CD8-positive, alpha-beta memory T cell (primary cell): ENCODE results near the gene C16orf82. TPM values are rescaled to one million over a fixed set of nuclear protein-coding genes. Genes with fewer than 3 reads are reported as not detected.

ENCODE experiments used
- CTCF ChIA-PET: fragments of 350-600 bp; sonication (Branson Sonifier 250); formaldehyde crosslinking; loops from one replicate; lab custom pipeline; 2021; ENCODE audit warnings: antibody characterized with exemption; lab: Charles Lee
- POLR2A ChIA-PET: fragments of 350-600 bp; sonication (Branson Sonifier 250); formaldehyde crosslinking; loops from one replicate; lab custom pipeline; 2021; ENCODE audit warnings: antibody characterized with exemption; lab: Charles Lee
- DNase-seq, 5 donors: peaks; one replicate each; pipeline versions ENCODE4 v3.0.0 to v3.0.0-alpha.2; 2020 to 2022; ENCODE audit warnings: mixed read lengths in 1 of 5
- H3K27ac ChIP-seq: one replicate; pipeline ENCODE4 v1.7.0; 2013; ENCODE audit warnings: low read depth, mild to moderate bottlenecking, low read length, moderate library complexity
- H3K27me3 ChIP-seq: 2 replicates; pipeline ENCODE4 v1.7.0; 2013; ENCODE audit warnings: low read length, mild to moderate bottlenecking; ENCODE audit not compliant: insufficient read depth, poor library complexity, severe bottlenecking
- H3K36me3 ChIP-seq: 2 replicates; pipeline ENCODE4 v1.7.0; 2013; ENCODE audit warnings: mild to moderate bottlenecking, low read length, moderate library complexity; ENCODE audit not compliant: insufficient read depth
- H3K4me1 ChIP-seq: 2 replicates; pipeline ENCODE4 v1.7.0; 2013; ENCODE audit warnings: mild to moderate bottlenecking, low read length, moderate library complexity; ENCODE audit not compliant: insufficient read depth
- H3K4me3 ChIP-seq: 2 replicates; pipeline ENCODE4 v1.7.0; 2013; ENCODE audit warnings: mild to moderate bottlenecking, low read length
- H3K9me3 ChIP-seq: 2 replicates; pipeline ENCODE4 v1.7.0; 2013; ENCODE audit warnings: mild to moderate bottlenecking, low read length
- H3K27ac Mint-ChIP-seq, 8 donors: one replicate each; pipeline ENCODE4 v1.8.0; 2020 to 2021; ENCODE audit warnings: mixed read lengths in 8 of 8, mild to moderate bottlenecking in 6 of 8, inconsistent platforms in 3 of 8, moderate library complexity in 3 of 8
- H3K27me3 Mint-ChIP-seq, 2 donors: one replicate each; pipeline ENCODE4 v1.8.0; 2020 to 2021; ENCODE audit warnings: mixed read lengths in 2 of 2, mild to moderate bottlenecking in 1 of 2, moderate library complexity in 1 of 2
- H3K36me3 Mint-ChIP-seq, 3 donors: one replicate each; pipeline ENCODE4 v1.8.0; 2020 to 2021; ENCODE audit warnings: mixed read lengths in 3 of 3, inconsistent platforms in 1 of 3, mild to moderate bottlenecking in 1 of 3
- H3K4me1 Mint-ChIP-seq, 3 donors: one replicate each; pipeline ENCODE4 v1.8.0; 2020 to 2021; ENCODE audit warnings: mixed read lengths in 3 of 3, inconsistent platforms in 1 of 3, mild to moderate bottlenecking in 1 of 3
- H3K4me3 Mint-ChIP-seq, 7 donors: one replicate each; pipeline ENCODE4 v1.8.0; 2020 to 2021; ENCODE audit warnings: mixed read lengths in 7 of 7, mild to moderate bottlenecking in 6 of 7, moderate library complexity in 4 of 7, inconsistent platforms in 2 of 7
- H3K9me3 Mint-ChIP-seq, 5 donors: one replicate each; pipeline ENCODE4 v1.8.0; 2020 to 2022; ENCODE audit warnings: mixed read lengths in 5 of 5, mild to moderate bottlenecking in 3 of 5, moderate library complexity in 2 of 5, inconsistent platforms in 1 of 5
- polyA plus RNA-seq: library from polyadenylated mRNA; unstranded; fragments of 300-500 nt; fragmentation: Illumina TruSeq; gene quantifications from one replicate; pipeline ENCODE4 v1.2.3, GENCODE V29; 2021
- total RNA-seq, 2 experiments: library from RNA; stranded (reverse); gene quantifications; one replicate each; pipeline ENCODE4 v1.2.3, GENCODE V29; 2021

Gene C16orf82
- total and polyA plus RNA-seq, 3 experiments from 2014 or later: not detected

GRCh38 chr16:27097800-27098230, 31.1 kb downstream of the C16orf82 start:
- no peaks in the 10 kb centered on the region for H3K36me3 Mint-ChIP-seq
- ChIA-PET CTCF (no interaction called here), POLR2A (no interaction called here)

GRCh38 chr16:27098366-27099049, 31.8 kb downstream of the C16orf82 start:
- no peaks in the 10 kb centered on the region for H3K36me3 Mint-ChIP-seq

More at GRCh38 chr16:27097800-27098230, 31.1 kb downstream of the C16orf82 start:
- Mint-ChIP-seq H3K27me3 (peaks cover 11 to 59% of the 10 kb centered on the region in 2 donors), H3K4me3 (no peak overlapping the region), H3K4me1 (no peaks in the 10 kb centered on the region), H3K27ac (no peak overlapping the region), H3K9me3 (peaks cover 0 to 6% (median 3%) of the 10 kb centered on the region in 5 donors)
- no peak for DNase-seq
- Histone ChIP-seq H3K9me3 (no peaks in the 10 kb centered on the region), H3K27ac (no peak overlapping the region), H3K27me3 (no peaks in the 10 kb centered on the region), H3K4me1 (no peaks in the 10 kb centered on the region), H3K4me3 (no peak overlapping the region), H3K36me3 (no peaks in the 10 kb centered on the region)

DNA sequence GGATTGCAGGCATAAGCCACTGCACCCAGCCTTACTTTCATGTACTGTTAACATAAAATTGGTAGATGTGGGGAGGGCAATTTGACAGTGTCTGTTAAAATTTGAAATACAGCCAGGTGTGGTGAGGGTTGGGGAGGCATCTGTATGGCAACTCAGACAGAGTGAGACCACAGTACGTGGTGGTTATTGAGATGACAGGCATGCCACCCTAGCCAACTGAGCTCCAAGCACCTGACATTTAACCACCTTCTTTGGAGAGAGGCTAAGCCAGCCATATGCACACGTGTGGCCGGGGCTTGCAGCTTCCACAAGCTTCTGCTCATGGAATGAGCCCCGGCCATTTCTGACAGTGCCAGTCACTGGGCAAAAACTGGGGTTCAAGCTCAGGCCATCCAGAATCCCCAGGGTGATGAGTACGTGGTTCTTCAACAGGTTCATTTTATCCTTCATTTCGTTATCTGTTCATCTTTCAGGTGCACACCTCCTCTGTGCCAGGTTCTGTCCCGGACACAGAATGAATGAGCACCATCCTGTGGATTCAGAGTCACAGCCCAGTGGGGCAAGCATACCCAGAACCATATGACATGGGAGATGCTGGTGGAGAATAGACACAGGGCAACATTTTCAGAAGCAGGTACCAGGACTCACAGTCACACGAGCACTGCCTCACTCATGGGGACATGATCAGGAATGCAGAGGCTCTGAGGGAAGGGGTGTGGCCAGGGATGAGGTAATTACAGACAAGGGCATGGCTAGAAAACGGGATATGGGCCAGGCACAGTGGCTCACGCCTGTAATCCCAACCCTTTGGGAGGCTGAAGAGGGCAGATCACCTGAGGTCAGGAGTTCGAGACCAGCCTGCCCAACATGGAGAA, 36.2 kb downstream of the C16orf82 start:
- no peaks in the 10 kb centered on the region for H3K4me1 Mint-ChIP-seq

More at GRCh38 chr16:27098366-27099049, 31.8 kb downstream of the C16orf82 start:
- no peak overlapping the region for H3K27ac ChIP-seq
- CTCF ChIA-PET: no interaction called here
- H3K27me3 Mint-ChIP-seq: peaks cover 11 to 58% of the 10 kb centered on the region in 2 donors
- POLR2A ChIA-PET: no interaction called here
- no peaks in the 10 kb centered on the region for H3K4me1 Mint-ChIP-seq
- H3K27me3 ChIP-seq: no peaks in the 10 kb centered on the region
- H3K4me3 Mint-ChIP-seq: no peak overlapping the region
- H3K4me3 ChIP-seq: no peak overlapping the region
- H3K9me3 ChIP-seq: no peaks in the 10 kb centered on the region
- H3K9me3 Mint-ChIP-seq: peaks cover 0 to 6% (median 3%) of the 10 kb centered on the region in 5 donors
- no peaks in the 10 kb centered on the region for H3K4me1 ChIP-seq
- no peaks in the 10 kb centered on the region for H3K36me3 ChIP-seq
- DNase-seq: no peak
- H3K27ac Mint-ChIP-seq: no peak overlapping the region

GRCh38 chr16:27103954-27104353, 37.2 kb downstream of the C16orf82 start:
- Mint-ChIP-seq H3K27me3 (peaks cover 3 to 31% of the 10 kb centered on the region in 2 donors), H3K9me3 (peaks cover 0 to 6% (median 0%) of the 10 kb centered on the region in 5 donors), H3K4me3 (no peak overlapping the region), H3K36me3 (no peaks in the 10 kb centered on the region), H3K27ac (peak overlapping the region in 1 of 8 donors; percentile 70), H3K4me1 (peaks cover 0 to 2% (median 0%) of the 10 kb centered on the region in 3 donors)
- H3K27me3 ChIP-seq: no peaks in the 10 kb centered on the region
- H3K9me3 ChIP-seq: no peaks in the 10 kb centered on the region
- DNase-seq: no peak
- H3K4me3 ChIP-seq: no peak overlapping the region
- POLR2A ChIA-PET: no interaction called here
- no peaks in the 10 kb centered on the region for H3K36me3 ChIP-seq
- H3K27ac ChIP-seq: no peak overlapping the region
- CTCF ChIA-PET: no interaction called here
- peaks cover 2% of the 10 kb centered on the region for H3K4me1 ChIP-seq

More for the DNA sequence above, 36.2 kb downstream of the C16orf82 start:
- H3K27ac ChIP-seq: no peak overlapping the region
- ChIA-PET POLR2A (no interaction called here), CTCF (interaction anchor here (1.9 kb wide), 1 partner anchor 8 kb away, joined by 4 read pairs; no protein-coding TSS in a partner anchor)
- no peaks in the 10 kb centered on the region for H3K36me3 ChIP-seq
- Mint-ChIP-seq H3K27me3 (peaks cover 7 to 38% of the 10 kb centered on the region in 2 donors), H3K4me3 (no peak overlapping the region), H3K9me3 (peaks cover 0 to 6% (median 0%) of the 10 kb centered on the region in 5 donors), H3K27ac (no peak overlapping the region), H3K36me3 (no peaks in the 10 kb centered on the region)
- DNase-seq: no peak
- no peaks in the 10 kb centered on the region for H3K27me3 ChIP-seq
- no peaks in the 10 kb centered on the region for H3K4me1 ChIP-seq
- H3K4me3 ChIP-seq: no peak overlapping the region
- H3K9me3 ChIP-seq: no peaks in the 10 kb centered on the region

DNA sequence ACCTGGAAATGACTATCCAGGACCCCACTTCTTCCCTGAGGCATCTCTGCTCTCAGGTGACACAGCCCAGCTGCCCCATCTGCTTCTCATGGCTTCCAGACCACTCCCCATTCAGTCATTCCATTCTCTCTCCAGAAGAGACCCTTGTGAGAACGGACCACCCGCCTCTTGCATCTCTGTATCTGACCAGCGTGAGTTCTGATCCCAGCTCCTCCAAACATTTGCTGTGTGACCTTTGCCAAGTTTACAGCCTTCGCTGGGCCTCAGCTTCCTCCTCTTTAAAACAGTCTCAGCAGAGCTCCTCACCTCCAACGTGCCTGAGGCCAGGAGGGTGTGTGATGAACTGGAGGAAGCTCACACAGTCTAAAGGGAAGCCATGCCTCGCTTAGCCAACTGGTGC, 39.6 kb downstream of the C16orf82 start:
- CTCF ChIA-PET: no interaction called here
- no peak for DNase-seq

GRCh38 chr16:27107185-27107592, 40.5 kb downstream of the C16orf82 start:
- Histone ChIP-seq H3K4me1 (peaks cover 8% of the 10 kb centered on the region), H3K27ac (no peak overlapping the region), H3K4me3 (no peak overlapping the region), H3K27me3 (no peaks in the 10 kb centered on the region), H3K36me3 (no peaks in the 10 kb centered on the region), H3K9me3 (no peaks in the 10 kb centered on the region)
- Mint-ChIP-seq H3K4me3 (peak overlapping the region in 1 of 7 donors; percentile 41), H3K9me3 (no peaks in the 10 kb centered on the region), H3K27ac (no peak overlapping the region), H3K36me3 (no peaks in the 10 kb centered on the region), H3K4me1 (peaks cover 0 to 13% (median 7%) of the 10 kb centered on the region in 3 donors), H3K27me3 (peaks cover 0 to 10% of the 10 kb centered on the region in 2 donors)
- DNase-seq: no peak
- POLR2A ChIA-PET: no interaction called here
- CTCF ChIA-PET: no interaction called here

More for the DNA sequence above, 39.6 kb downstream of the C16orf82 start:
- no peak overlapping the region for H3K27ac Mint-ChIP-seq
- no peaks in the 10 kb centered on the region for H3K27me3 ChIP-seq
- H3K4me1 Mint-ChIP-seq: peaks cover 0 to 7% (median 2%) of the 10 kb centered on the region in 3 donors
- H3K36me3 Mint-ChIP-seq: no peaks in the 10 kb centered on the region
- H3K4me3 ChIP-seq: no peak overlapping the region
- no peak overlapping the region for H3K27ac ChIP-seq
- no peaks in the 10 kb centered on the region for H3K9me3 Mint-ChIP-seq
- no peaks in the 10 kb centered on the region for H3K9me3 ChIP-seq
- POLR2A ChIA-PET: no interaction called here
- peaks cover 0 to 13% of the 10 kb centered on the region in 2 donors for H3K27me3 Mint-ChIP-seq
- H3K4me3 Mint-ChIP-seq: no peak overlapping the region
- no peaks in the 10 kb centered on the region for H3K36me3 ChIP-seq
- peaks cover 8% of the 10 kb centered on the region for H3K4me1 ChIP-seq

DNA sequence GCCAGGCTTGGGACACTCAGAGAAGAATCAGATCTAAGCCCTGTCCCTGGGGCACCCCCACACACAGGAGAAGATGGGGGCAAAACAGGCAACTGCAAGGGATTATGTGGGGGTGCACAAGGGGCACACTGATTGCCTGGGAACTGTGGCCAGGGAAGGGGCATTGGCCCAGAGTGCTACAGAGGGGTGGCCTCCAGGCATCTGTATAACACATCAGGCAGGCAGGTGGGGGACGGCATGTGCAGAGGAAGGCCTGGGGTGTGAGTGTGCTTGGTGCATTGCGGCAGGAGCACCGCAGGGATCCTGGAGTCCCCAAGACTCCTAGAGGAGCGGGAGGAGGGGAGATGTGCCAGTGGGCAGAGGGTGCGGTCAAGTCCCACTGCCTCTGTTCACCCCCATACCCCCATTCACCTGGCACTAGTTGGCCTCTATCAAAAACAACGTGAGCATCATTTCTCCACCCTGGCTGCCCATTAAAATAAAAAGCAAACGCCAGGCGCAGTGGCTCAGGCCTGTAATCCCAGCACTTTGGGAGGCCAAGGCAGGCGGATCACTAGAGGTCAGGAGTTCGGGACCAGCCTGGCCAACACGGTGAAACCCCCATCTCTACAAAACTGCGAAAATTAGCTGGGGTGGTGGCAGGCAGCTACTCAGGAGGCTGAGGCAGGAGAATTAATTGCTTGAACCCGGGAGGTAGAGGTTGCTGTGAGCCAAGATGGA, 41.5 kb downstream of the C16orf82 start:
- peak overlapping the region in 1 of 8 donors; percentile 17 for H3K27ac Mint-ChIP-seq
- POLR2A ChIA-PET: no interaction called here

More for the DNA sequence above, 41.5 kb downstream of the C16orf82 start:
- H3K27ac ChIP-seq: no peak overlapping the region
- H3K27me3 ChIP-seq: no peaks in the 10 kb centered on the region
- Mint-ChIP-seq H3K9me3 (no peaks in the 10 kb centered on the region), H3K4me1 (peaks cover 0 to 13% (median 7%) of the 10 kb centered on the region in 3 donors), H3K36me3 (no peaks in the 10 kb centered on the region), H3K4me3 (peak overlapping the region in 1 of 7 donors; percentile 53), H3K27me3 (peaks cover 0 to 6% of the 10 kb centered on the region in 2 donors)
- H3K4me1 ChIP-seq: peaks cover 8% of the 10 kb centered on the region
- no peak for DNase-seq
- H3K36me3 ChIP-seq: no peaks in the 10 kb centered on the region
- CTCF ChIA-PET: no interaction called here
- H3K4me3 ChIP-seq: no peak overlapping the region
- H3K9me3 ChIP-seq: no peaks in the 10 kb centered on the region
